Keratinocyte (primary cell): ENCODE results near the gene ZNF248. TPM values are rescaled to one million over a fixed set of nuclear protein-coding genes. Genes with fewer than 3 reads are reported as not detected.

Source experiments
- DNase-seq: peaks from one replicate; pipeline ENCODE4 v3.0.0-alpha.2; 2011; ENCODE audit warnings: low read depth, missing footprints, low spot score
- FAIRE-seq: peaks from 2 replicates; lab custom pipeline; 2011; peaks lifted over from hg19 to GRCh38; lab: Jason Lieb, UNC
- H2AFZ ChIP-seq: 2 replicates; pipeline ENCODE4 v1.6.0; 2012; ENCODE audit warnings: low read length, control low read depth, inconsistent platforms; ENCODE audit not compliant: control insufficient read depth
- H3K27ac ChIP-seq: 2 replicates; pipeline ENCODE4 v1.5.1; 2011; ENCODE audit warnings: low read length; ENCODE audit not compliant: control insufficient read depth, insufficient read depth
- H3K27me3 ChIP-seq: 3 replicates; pipeline ENCODE4 v1.6.0; 2011; ENCODE audit warnings: low read length; ENCODE audit not compliant: control insufficient read depth, insufficient read depth; ENCODE audit errors: extremely low read depth
- H3K36me3 ChIP-seq, 2 experiments: 2 replicates in 1 of 2; 3 replicates in 1 of 2; pipeline ENCODE4 v1.5.1; 2011; ENCODE audit warnings: low read length in 2 of 2, mild to moderate bottlenecking in 1 of 2; ENCODE audit not compliant: control insufficient read depth in 2 of 2, insufficient read depth in 2 of 2; ENCODE audit errors: extremely low read depth in 1 of 2
- H3K4me1 ChIP-seq: 3 replicates; pipeline ENCODE4 v1.5.1; 2011; ENCODE audit warnings: low read length; ENCODE audit not compliant: control insufficient read depth, insufficient read depth; ENCODE audit errors: extremely low read depth
- H3K4me2 ChIP-seq: 3 replicates; pipeline ENCODE4 v1.6.0; 2011; ENCODE audit warnings: low read depth, low read length; ENCODE audit not compliant: control insufficient read depth, insufficient read depth; ENCODE audit errors: extremely low read depth
- H3K4me3 ChIP-seq, 3 experiments: fragments of 200-600 bp in 1 of 3; sonication (generic) in 1 of 3; 2 replicates in 2 of 3; 3 replicates in 1 of 3; pipeline ENCODE4 v1.5.1; 2011 to 2016; ENCODE audit warnings: low read length in 3 of 3, mild to moderate bottlenecking in 3 of 3, control low read depth in 2 of 3, inconsistent platforms in 1 of 3, low read depth in 1 of 3, mixed read lengths in 1 of 3, mixed run types in 1 of 3, moderate library complexity in 1 of 3; ENCODE audit not compliant: control insufficient read depth in 2 of 3, insufficient read depth in 2 of 3; ENCODE audit errors: extremely low read depth in 1 of 3
- H3K79me2 ChIP-seq: 2 replicates; pipeline ENCODE4 v1.6.0; 2012; ENCODE audit warnings: low read length; ENCODE audit not compliant: control insufficient read depth, insufficient read depth
- H3K9ac ChIP-seq: 3 replicates; pipeline ENCODE4 v1.6.0; 2011; ENCODE audit warnings: low read length; ENCODE audit not compliant: control insufficient read depth, insufficient read depth; ENCODE audit errors: extremely low read depth
- H3K9me1 ChIP-seq: 3 replicates; pipeline ENCODE4 v1.6.0; 2011; ENCODE audit warnings: low read length; ENCODE audit not compliant: control insufficient read depth, insufficient read depth; ENCODE audit errors: extremely low read depth
- H3K9me3 ChIP-seq: 2 replicates; pipeline ENCODE4 v1.5.1; 2012; ENCODE audit warnings: low read depth, low read length; ENCODE audit not compliant: control insufficient read depth
- H4K20me1 ChIP-seq: 3 replicates; pipeline ENCODE4 v1.6.0; 2011; ENCODE audit warnings: low read length; ENCODE audit not compliant: control insufficient read depth, insufficient read depth; ENCODE audit errors: extremely low read depth
- EZH2 ChIP-seq: IDR thresholded peaks from one replicate; pipeline ENCODE4 v1.6.1; 2012; ENCODE audit warnings: inconsistent platforms, mild to moderate bottlenecking, low read length, moderate library complexity
- dilution Hi-C: fragments of 300-500 bp; cut with MboI; formaldehyde crosslinking; loops from one replicate; pipeline ENCODE4 v1.7.0; 2020; ENCODE audit warnings: low sequenced_read_pairs; ENCODE audit not compliant: extremely low pct_ligation_motif_present
- polyA plus RNA-seq, 5 experiments: library from polyadenylated mRNA; depleted of rRNA in 3 of 5; stranded (reverse) in 3 of 5; stranded (forward) in 1 of 5; unstranded in 1 of 5; fragments of >200 nt; gene quantifications; 1 replicate in 1 of 5; 2 replicates in 3 of 5; 3 replicates in 1 of 5; pipeline versions ENCODE4 v1.2.1 to v1.2.3, GENCODE V29; 2011 to 2012; ENCODE audit warnings: missing spikeins in 2 of 5, low read depth in 1 of 5, low replicate concordance in 1 of 5
- TF ChIP-seq, protein P1 (sequence below), 3 experiments: IDR thresholded peaks in 1 of 3; conservative IDR thresholded peaks in 1 of 3; optimal IDR thresholded peaks in 1 of 3; 2 replicates in 2 of 3; 3 replicates in 1 of 3; pipeline versions ENCODE3 to v1.5.1; 2011; ENCODE audit warnings: low read length in 3 of 3, mild to moderate bottlenecking in 3 of 3, moderate library complexity in 2 of 3, control low read depth in 1 of 3, inconsistent platforms in 1 of 3; ENCODE audit not compliant: insufficient read depth in 2 of 3; ENCODE audit errors: extremely low read depth in 1 of 3

Gene ZNF248
- polyA plus RNA-seq, 1 donor (not counting 4 experiments of a cell fraction or from before 2014, with no cell fraction given): 4.9 TPM

DNA sequence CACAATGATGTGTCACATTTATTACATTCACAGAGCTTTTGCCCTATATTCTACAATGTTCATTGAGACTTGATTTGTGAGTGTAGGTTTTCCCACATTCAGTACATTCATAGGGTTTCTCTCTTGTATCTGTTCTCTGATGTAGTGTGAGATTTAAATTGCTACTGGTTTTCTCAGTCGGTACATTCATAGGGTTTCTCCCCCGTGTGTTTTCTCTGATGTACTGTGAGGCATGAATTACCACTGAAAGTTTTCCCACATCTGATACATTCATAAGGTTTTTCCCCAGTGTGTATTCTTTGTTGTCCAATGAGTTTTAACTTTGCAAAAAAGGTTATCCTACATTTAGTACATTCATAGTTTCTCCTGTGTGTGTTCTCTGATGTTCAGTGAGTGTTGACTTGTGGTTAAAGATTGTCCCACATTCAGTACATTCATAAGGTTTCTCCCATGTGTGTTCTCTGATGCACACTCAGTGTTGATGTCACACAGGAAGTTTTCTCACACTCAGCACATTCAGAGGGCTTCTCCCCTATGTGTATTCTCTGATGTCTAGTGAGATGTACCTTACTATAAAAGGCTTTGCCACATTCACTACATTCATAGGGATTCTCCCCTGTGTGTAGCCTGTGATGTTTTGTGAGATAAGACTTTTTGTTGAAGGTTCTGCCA is 63.0 kb downstream of the ZNF248 start:
- TF ChIP-seq, protein P1, sequence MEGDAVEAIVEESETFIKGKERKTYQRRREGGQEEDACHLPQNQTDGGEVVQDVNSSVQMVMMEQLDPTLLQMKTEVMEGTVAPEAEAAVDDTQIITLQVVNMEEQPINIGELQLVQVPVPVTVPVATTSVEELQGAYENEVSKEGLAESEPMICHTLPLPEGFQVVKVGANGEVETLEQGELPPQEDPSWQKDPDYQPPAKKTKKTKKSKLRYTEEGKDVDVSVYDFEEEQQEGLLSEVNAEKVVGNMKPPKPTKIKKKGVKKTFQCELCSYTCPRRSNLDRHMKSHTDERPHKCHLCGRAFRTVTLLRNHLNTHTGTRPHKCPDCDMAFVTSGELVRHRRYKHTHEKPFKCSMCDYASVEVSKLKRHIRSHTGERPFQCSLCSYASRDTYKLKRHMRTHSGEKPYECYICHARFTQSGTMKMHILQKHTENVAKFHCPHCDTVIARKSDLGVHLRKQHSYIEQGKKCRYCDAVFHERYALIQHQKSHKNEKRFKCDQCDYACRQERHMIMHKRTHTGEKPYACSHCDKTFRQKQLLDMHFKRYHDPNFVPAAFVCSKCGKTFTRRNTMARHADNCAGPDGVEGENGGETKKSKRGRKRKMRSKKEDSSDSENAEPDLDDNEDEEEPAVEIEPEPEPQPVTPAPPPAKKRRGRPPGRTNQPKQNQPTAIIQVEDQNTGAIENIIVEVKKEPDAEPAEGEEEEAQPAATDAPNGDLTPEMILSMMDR (optimal IDR thresholded peaks at IDR 0.05 in 1 of 3, IDR thresholded peaks at IDR 0.05 in 1 of 3, conservative IDR thresholded peaks at IDR 0.05 in 1 of 3; ENCODE audit: extremely low read depth in 1 of 3, insufficient read depth in 2 of 3, low read length in 3 of 3): no peak
- TF ChIP-seq EZH2: no peak
- dilution Hi-C loops: no loop called here
- H3K9me3 ChIP-seq: peaks cover 3% of the 10 kb centered on the region
- no peak overlapping the region for H2AFZ ChIP-seq
- no peak overlapping the region for H3K9ac ChIP-seq
- no peaks in the 10 kb centered on the region for H3K4me1 ChIP-seq
- no peak for DNase-seq
- no peaks in the 10 kb centered on the region for H3K36me3 ChIP-seq
- no peaks in the 10 kb centered on the region for H3K9me1 ChIP-seq
- no peaks in the 10 kb centered on the region for H4K20me1 ChIP-seq
- no peaks in the 10 kb centered on the region for H3K79me2 ChIP-seq
- no peak overlapping the region for H3K4me3 ChIP-seq
- no peak overlapping the region for H3K27ac ChIP-seq
- no peak for FAIRE-seq
- no peaks in the 10 kb centered on the region for H3K27me3 ChIP-seq
- no peak overlapping the region for H3K4me2 ChIP-seq

DNA sequence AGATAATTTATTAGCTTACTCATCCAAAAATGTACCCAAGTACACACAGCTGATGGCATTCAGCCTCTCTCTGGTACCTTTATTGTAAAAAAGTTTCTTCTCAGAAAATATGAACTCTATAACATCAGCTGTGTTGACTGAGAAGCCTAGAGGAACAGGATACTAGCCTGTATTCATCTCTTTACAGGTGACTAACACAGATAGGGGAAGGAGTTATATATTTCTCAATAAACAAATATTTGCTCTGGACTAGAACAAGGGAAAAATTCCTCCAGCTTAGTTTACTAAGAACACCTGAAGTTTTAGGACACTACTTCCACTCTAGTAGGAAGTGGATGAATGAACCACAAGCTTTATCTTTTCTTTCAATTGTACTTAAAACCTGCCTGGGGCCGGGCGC is 67.8 kb downstream of the ZNF248 start:
- TF ChIP-seq, protein P1 (optimal IDR thresholded peaks at IDR 0.05 in 1 of 3, IDR thresholded peaks at IDR 0.05 in 1 of 3, conservative IDR thresholded peaks at IDR 0.05 in 1 of 3; ENCODE audit: extremely low read depth in 1 of 3, insufficient read depth in 2 of 3, low read length in 3 of 3): no peak
- TF ChIP-seq EZH2: no peak
- Histone ChIP-seq H3K27me3 (no peaks in the 10 kb centered on the region), H3K4me3 (no peak overlapping the region), H3K9ac (no peak overlapping the region), H3K36me3 (no peaks in the 10 kb centered on the region), H3K27ac (no peak overlapping the region), H4K20me1 (no peaks in the 10 kb centered on the region), H2AFZ (no peak overlapping the region), H3K4me1 (no peaks in the 10 kb centered on the region), H3K9me3 (peaks cover 2% of the 10 kb centered on the region), H3K9me1 (no peaks in the 10 kb centered on the region), H3K4me2 (no peak overlapping the region), H3K79me2 (no peaks in the 10 kb centered on the region)
- dilution Hi-C loops: no loop called here
- DNase-seq (no peak), FAIRE-seq (no peak)
